Fibroblast of peridontal ligament (primary cell): Measurements from ENCODE around the gene PAPSS1.
"Not testable (repeated sequence)": the region's sequence is repeated elsewhere in the genome, so short reads cannot be mapped to it uniquely, and the experiment has no call there.

ENCODE experiments used
- DNase-seq: peaks from one replicate; pipeline ENCODE4 v3.0.0-alpha.2; 2010; ENCODE audit errors: extremely low read depth

Gene PAPSS1

DNA sequence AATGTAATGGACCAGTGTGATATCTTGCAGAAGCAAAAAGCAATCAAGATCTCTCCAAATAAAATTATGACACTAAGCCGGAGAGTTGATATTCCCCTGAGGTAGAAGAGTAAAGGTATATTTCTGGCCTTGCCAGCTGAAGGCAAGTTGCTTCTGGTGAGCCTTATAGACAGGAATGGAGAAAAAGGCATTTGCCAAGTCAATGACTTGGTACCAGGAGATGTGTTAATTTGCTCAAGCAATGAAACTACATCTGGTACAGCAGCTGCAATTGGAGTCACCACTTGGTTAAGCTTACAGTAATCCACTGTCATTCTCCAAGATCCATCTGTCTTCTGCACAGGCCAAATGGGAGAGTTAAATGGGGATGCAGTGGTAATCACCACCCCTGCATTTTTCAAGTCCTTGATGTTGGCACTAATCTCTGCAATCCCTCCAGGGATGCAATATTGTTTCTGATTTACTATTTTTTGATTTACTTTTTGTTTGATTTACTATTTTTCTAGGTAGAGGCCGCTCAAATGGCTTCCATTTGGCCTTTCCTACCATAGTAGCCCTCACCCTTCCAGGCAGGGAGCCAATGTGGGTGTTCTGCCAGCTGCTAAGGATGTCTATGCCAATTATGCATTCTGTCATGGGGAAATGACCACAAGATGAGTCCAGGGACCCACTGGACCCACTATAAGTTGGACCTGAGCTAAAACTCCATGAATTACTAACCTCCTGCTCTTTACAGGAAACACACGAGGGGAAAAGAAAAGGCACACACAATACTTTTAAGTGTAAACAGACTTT lies 6.3 kb upstream of the PAPSS1 start:
- DNase-seq: peak; percentile 22

DNA sequence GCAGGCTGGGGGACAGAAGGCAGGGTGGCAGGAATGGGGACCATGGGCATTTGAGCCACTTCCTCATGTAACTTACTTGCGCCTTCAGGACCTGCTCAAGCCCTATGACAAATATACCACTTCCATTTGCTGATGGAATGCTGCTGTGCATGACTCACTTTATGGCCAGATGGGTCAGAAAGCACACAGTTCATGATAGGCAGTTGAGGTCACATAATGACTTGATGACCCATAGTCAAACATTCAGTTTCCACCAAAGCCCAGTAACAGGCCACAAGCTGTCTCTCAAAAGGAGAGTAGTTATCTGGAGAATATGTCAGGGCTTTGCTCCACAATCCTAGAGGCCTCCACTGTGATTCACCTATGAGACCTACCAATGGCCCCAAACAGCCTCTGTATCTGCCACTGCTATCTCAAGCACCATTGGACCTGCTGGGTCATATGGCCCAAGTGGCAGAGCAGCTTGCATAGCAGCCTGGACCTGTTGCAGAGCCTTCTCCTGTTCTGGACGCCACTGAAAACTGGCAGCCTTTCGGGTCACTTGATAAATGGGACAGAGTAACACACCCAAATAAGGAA lies 5.3 kb upstream of the PAPSS1 start:
- peak; percentile 10 for DNase-seq

GRCh38 chr4:107723331-107723730 lies 3.3 kb upstream of the PAPSS1 start:
- DNase-seq: not testable (repeated sequence)

- no peak for DNase-seq
Measured at GRCh38 chr4:107721436-107722100, 1.5 kb upstream of the PAPSS1 start.

DNA sequence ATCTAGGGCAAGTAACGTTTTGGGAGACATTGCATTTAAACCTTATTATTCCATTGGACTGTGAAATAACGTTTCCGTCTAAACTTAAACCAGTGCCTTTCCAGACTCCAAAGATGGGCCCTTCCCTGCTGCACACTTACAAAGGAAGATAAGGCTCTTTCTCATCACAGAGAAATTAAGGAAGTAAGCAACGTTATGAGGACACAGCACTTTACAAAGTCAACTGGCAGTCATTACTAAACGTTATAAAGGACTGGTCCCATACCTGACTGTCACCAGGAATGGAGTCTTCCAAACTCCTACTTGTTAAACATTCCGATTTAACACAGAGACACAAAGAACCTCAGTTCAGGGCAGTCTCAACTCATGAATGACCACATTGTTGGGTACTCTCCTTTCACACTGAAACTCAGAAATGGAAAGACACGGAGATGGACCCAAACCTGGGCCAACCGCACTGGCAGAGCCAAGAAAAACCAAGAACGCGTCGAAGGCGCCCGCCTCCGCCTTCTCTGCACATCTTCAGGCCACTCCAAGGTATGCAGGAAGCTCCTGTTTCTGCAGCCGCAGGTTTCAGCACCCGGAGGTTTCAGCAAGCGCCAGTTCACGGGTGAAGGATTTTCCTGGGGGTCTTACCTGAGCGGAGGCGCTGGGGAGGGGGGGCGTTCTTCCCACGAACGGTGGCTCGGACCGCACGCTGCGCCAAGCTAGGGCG lies 670 bp downstream of the PAPSS1 start:
- DNase-seq: peak; percentile 30

GRCh38 chr4:107718351-107718965 lies 1.6 kb downstream of the PAPSS1 start:
- DNase-seq: peak; percentile 39

DNA sequence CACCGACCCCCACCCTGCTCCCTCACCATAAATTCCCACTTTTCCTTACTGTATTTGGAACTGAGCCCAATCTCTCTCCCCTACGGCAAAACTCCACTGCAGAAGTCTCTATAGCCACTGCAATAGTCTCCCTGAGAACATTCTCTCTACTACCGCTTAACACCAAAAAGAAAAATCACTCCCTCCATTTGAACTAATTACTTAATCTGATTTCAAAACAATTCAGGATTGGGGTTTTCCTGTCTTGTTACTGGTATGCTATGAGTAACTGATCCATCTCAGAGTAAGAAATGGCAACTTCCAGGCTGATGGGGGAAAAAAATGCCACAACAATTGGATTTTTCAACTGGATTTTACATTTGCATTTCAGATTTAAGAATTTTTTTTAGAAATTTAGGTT lies 5.8 kb downstream of the PAPSS1 start:
- DNase-seq: no peak

DNA sequence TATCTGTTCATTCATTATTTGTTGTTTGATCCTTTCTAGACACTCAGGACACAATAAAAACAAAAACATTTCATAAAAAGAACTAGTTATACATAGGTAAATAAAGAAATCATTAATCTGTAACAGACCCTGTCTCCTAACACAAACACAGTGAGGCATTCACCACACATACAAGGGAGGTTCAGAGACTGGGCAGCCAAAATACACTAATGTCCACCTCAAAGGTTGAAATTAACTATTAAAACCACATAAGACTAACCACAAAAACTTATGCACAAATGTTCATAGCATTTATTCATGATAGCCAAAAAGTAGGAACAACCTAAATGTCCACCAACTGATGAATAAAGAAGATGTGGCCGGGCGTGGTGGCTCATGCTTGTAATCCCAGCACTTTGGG lies 7.8 kb downstream of the PAPSS1 start:
- DNase-seq: no peak

DNA sequence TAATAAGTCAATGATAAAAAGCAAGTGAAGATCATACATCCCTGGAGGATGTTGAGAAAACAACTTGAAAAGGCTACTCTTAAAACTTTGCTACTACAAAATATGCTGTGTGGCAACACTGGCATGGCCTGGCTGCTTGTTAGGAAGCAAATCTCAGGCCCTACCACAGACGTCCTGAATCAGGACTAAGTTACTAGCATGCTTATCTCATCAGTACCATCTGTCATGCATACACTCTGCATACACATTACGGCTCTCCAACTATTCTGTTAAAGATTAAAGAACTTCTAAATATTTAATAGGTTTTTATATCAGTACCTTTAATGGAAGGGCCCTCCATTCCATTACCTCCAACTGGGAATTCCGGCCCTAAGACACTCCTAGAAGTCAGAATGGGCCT lies 8.2 kb downstream of the PAPSS1 start:
- DNase-seq: no peak

GRCh38 chr4:107710493-107711459 lies 9.3 kb downstream of the PAPSS1 start:
- DNase-seq: no peak

- no peak for DNase-seq
Measured at GRCh38 chr4:107709916-107710315, 10.1 kb downstream of the PAPSS1 start.

DNA sequence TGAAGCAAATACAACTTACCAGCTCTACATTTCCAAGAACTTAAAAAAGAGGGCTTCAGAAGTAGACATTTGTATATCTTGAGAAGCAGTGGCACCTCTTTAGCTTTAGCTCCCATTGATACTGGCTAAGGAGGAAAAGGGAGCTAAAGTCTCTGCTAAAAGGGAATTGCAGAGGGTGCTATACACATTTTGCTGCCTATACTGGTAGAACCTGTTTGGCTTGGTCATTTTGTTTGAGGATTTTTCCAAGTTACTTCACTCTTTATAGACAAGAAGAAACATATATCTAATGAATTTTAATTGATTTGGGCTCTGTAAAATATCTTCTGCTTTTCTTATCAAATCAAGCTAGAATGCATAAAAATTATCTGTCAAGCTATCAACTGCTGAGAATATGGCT lies 11.8 kb downstream of the PAPSS1 start:
- no peak for DNase-seq

- no peak for DNase-seq
Measured at GRCh38 chr4:107705742-107706556, 14.1 kb downstream of the PAPSS1 start.

GRCh38 chr4:107701565-107701964 lies 18.5 kb downstream of the PAPSS1 start:
- DNase-seq: no peak

GRCh38 chr4:107699466-107700206 lies 20.4 kb downstream of the PAPSS1 start:
- DNase-seq: no peak

- DNase-seq: not testable (repeated sequence)
Measured at GRCh38 chr4:107696187-107696586, 23.8 kb downstream of the PAPSS1 start.

DNA sequence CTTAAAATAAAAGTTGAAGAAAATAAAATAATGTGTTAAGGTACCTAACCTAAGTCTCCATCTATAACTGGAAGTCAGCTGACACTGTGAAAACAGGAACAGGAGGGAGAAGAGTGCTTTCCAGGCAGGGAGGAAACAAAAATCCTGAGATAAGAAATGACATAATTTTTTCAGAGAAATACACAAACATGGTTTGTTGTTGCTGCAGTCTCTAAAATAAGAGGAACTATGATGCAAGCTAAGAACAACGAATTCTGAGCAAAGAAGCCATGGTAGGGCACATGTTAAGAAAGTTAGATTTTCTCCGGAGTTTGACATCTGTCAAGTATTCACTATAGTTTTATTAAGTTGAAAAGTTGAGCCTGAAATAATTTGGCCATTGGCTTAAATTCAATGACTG lies 26.9 kb downstream of the PAPSS1 start:
- no peak for DNase-seq

DNA sequence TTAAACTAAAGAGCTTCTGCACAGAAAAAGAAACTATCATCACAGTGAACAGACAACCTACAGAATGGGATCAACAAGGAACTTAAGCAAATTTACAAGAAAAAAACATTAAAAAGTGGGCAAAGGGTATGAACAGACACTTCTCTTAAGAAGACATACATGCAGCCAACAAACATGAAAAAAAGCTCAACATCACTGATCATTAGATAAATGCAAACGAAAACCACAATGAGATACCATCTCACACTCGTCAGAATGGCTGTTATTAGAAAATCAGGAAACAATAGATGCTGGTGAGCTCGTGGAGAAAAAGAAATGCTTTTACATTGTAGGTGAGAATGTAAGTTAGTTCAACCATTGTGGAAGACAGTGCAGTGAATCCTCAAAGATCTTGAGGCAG lies 27.8 kb downstream of the PAPSS1 start:
- DNase-seq: no peak

- no peak for DNase-seq
Measured at GRCh38 chr4:107691378-107691777, 28.7 kb downstream of the PAPSS1 start.
